HUES48 (cell line): Measurements from ENCODE around the gene TSPAN18.

ENCODE experiments used
- H3K27ac ChIP-seq: one replicate; pipeline ENCODE4 v1.7.0; 2013; ENCODE audit warnings: low read depth, low read length, inconsistent platforms
- H3K27me3 ChIP-seq: 2 replicates; pipeline ENCODE4 v1.6.1; 2013; ENCODE audit warnings: mild to moderate bottlenecking, low read length; ENCODE audit not compliant: control insufficient read depth, insufficient read depth
- H3K36me3 ChIP-seq: 2 replicates; pipeline ENCODE4 v1.6.1; 2013; ENCODE audit warnings: low read length; ENCODE audit not compliant: control insufficient read depth, insufficient read depth
- H3K4me1 ChIP-seq: 2 replicates; pipeline ENCODE4 v1.6.1; 2013; ENCODE audit warnings: mild to moderate bottlenecking, low read length; ENCODE audit not compliant: control insufficient read depth, insufficient read depth
- H3K4me3 ChIP-seq: 2 replicates; pipeline ENCODE4 v1.5.1; 2013; ENCODE audit warnings: mild to moderate bottlenecking, low read depth, low read length
- H3K9ac ChIP-seq: 2 replicates; pipeline ENCODE4 v1.6.1; 2013; ENCODE audit warnings: mild to moderate bottlenecking, low read depth, low read length, moderate library complexity
- H3K9me3 ChIP-seq: 2 replicates; pipeline ENCODE4 v1.6.1; 2013; ENCODE audit warnings: low read length; ENCODE audit not compliant: control insufficient read depth, insufficient read depth

The TSPAN18 gene

GRCh38 chr11:44750551-44751465, 24.0 kb downstream of the TSPAN18 start:
- Histone ChIP-seq H3K9ac (no peak overlapping the region), H3K27me3 (peaks cover 29% of the 10 kb centered on the region), H3K36me3 (no peaks in the 10 kb centered on the region), H3K4me1 (peaks cover 35% of the 10 kb centered on the region), H3K4me3 (no peak overlapping the region), H3K9me3 (no peaks in the 10 kb centered on the region), H3K27ac (no peak overlapping the region)

GRCh38 chr11:44752300-44752699, 25.5 kb downstream of the TSPAN18 start:
- H3K36me3 ChIP-seq = no peaks in the 10 kb centered on the region
- no peak overlapping the region for H3K9ac ChIP-seq
- H3K27ac ChIP-seq = no peak overlapping the region
- H3K4me3 ChIP-seq = no peak overlapping the region
- peaks cover 37% of the 10 kb centered on the region for H3K4me1 ChIP-seq
- no peaks in the 10 kb centered on the region for H3K9me3 ChIP-seq
- H3K27me3 ChIP-seq = peaks cover 38% of the 10 kb centered on the region

GRCh38 chr11:44752713-44753112, 26.0 kb downstream of the TSPAN18 start:
- Histone ChIP-seq H3K27ac (no peak overlapping the region), H3K9ac (no peak overlapping the region), H3K27me3 (peaks cover 38% of the 10 kb centered on the region), H3K36me3 (no peaks in the 10 kb centered on the region), H3K4me3 (no peak overlapping the region), H3K9me3 (no peaks in the 10 kb centered on the region), H3K4me1 (peaks cover 37% of the 10 kb centered on the region)

GRCh38 chr11:44753961-44754645, 27.3 kb downstream of the TSPAN18 start:
- no peak overlapping the region for H3K9ac ChIP-seq
- H3K27ac ChIP-seq = peak overlapping the region; percentile 89
- peaks cover 40% of the 10 kb centered on the region for H3K27me3 ChIP-seq
- peaks cover 37% of the 10 kb centered on the region for H3K4me1 ChIP-seq
- peak overlapping the region; percentile 16 for H3K4me3 ChIP-seq
- H3K9me3 ChIP-seq = no peaks in the 10 kb centered on the region
- no peaks in the 10 kb centered on the region for H3K36me3 ChIP-seq

GRCh38 chr11:44754876-44755555, 28.3 kb downstream of the TSPAN18 start:
- no peak overlapping the region for H3K27ac ChIP-seq
- no peaks in the 10 kb centered on the region for H3K36me3 ChIP-seq
- H3K9me3 ChIP-seq = no peaks in the 10 kb centered on the region
- no peak overlapping the region for H3K9ac ChIP-seq
- H3K27me3 ChIP-seq = peaks cover 49% of the 10 kb centered on the region
- no peak overlapping the region for H3K4me3 ChIP-seq
- H3K4me1 ChIP-seq = peaks cover 37% of the 10 kb centered on the region

GRCh38 chr11:44755556-44756523, 29.1 kb downstream of the TSPAN18 start:
- peaks cover 42% of the 10 kb centered on the region for H3K4me1 ChIP-seq
- no peaks in the 10 kb centered on the region for H3K36me3 ChIP-seq
- H3K4me3 ChIP-seq = 0 out of 2 replicates have a peak overlapping the region, but pooled peaks have one; percentile 21
- no peaks in the 10 kb centered on the region for H3K9me3 ChIP-seq
- H3K9ac ChIP-seq = no peak overlapping the region
- peaks cover 52% of the 10 kb centered on the region for H3K27me3 ChIP-seq
- H3K27ac ChIP-seq = peak overlapping the region; percentile 31

GRCh38 chr11:44758983-44759382, 32.2 kb downstream of the TSPAN18 start:
- H3K4me1 ChIP-seq = peaks cover 50% of the 10 kb centered on the region

GRCh38 chr11:44759743-44760476, 33.1 kb downstream of the TSPAN18 start:
- Histone ChIP-seq H3K4me1 (peaks cover 41% of the 10 kb centered on the region), H3K36me3 (no peaks in the 10 kb centered on the region), H3K4me3 (no peak overlapping the region), H3K9ac (no peak overlapping the region), H3K9me3 (no peaks in the 10 kb centered on the region), H3K27ac (no peak overlapping the region), H3K27me3 (peaks cover 33% of the 10 kb centered on the region)

More at GRCh38 chr11:44758983-44759382, 32.2 kb downstream of the TSPAN18 start:
- Histone ChIP-seq H3K9me3 (no peaks in the 10 kb centered on the region), H3K9ac (no peak overlapping the region), H3K27ac (no peak overlapping the region), H3K27me3 (peaks cover 39% of the 10 kb centered on the region), H3K4me3 (no peak overlapping the region), H3K36me3 (no peaks in the 10 kb centered on the region)

GRCh38 chr11:44760477-44760872, 33.7 kb downstream of the TSPAN18 start:
- no peak overlapping the region for H3K9ac ChIP-seq

More at GRCh38 chr11:44760477-44760872, 33.7 kb downstream of the TSPAN18 start:
- peaks cover 28% of the 10 kb centered on the region for H3K27me3 ChIP-seq
- no peak overlapping the region for H3K4me3 ChIP-seq
- H3K4me1 ChIP-seq = peaks cover 36% of the 10 kb centered on the region
- no peaks in the 10 kb centered on the region for H3K36me3 ChIP-seq
- no peak overlapping the region for H3K27ac ChIP-seq
- H3K9me3 ChIP-seq = no peaks in the 10 kb centered on the region
